ENCODE results near the gene TPPP2.

DNA sequence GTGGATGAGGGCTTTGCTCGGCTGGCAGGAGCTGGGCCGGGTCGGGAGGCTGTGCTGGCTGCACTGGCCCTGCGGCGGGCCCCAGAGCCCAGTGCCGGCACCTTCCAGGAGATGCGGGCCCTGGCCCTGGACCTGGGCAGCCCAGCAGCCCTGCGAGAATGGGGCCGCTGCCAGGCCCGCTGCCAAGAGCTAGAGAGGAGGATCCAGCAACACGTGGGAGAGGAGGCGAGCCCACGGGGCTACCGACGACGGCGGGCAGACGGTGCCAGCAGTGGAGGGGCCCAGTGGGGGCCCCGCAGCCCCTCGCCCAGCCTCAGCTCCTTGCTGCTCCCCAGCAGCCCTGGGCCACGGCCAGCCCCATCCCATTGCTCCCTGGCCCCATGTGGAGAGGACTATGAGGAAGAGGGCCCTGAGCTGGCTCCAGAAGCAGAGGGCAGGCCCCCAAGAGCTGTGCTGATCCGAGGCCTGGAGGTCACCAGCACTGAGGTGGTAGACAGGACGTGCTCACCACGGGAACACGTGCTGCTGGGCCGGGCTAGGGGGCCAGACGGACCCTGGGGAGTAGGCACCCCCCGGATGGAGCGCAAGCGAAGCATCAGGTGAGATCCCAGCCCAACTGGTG, 51.6 kb downstream of the TPPP2 start:
- TF ChIP-seq EZH2 (IDR thresholded peaks at IDR 0.05; ENCODE audit: insufficient read depth, poor library complexity, severe bottlenecking) (no peak), EZH2phosphoT487 (IDR thresholded peaks at IDR 0.05; ENCODE audit: insufficient read depth, low read depth) (no peak)

Measured in GM23248 (cell line).